Stimulated activated CD8-positive, alpha-beta memory T cell treated with anti-CD3 and anti-CD28 coated beads, Interleukin-4, amount 100 ng/mL, for 4 hours (primary cell): Measurements from ENCODE around the gene CAMKMT.

Source experiments
- DNase-seq, 2 donors: peaks; one replicate each; pipeline ENCODE4 v3.0.0-alpha.2; 2020; ENCODE audit warnings: low read depth in 2 of 2, low spot score in 1 of 2

The CAMKMT gene

DNA sequence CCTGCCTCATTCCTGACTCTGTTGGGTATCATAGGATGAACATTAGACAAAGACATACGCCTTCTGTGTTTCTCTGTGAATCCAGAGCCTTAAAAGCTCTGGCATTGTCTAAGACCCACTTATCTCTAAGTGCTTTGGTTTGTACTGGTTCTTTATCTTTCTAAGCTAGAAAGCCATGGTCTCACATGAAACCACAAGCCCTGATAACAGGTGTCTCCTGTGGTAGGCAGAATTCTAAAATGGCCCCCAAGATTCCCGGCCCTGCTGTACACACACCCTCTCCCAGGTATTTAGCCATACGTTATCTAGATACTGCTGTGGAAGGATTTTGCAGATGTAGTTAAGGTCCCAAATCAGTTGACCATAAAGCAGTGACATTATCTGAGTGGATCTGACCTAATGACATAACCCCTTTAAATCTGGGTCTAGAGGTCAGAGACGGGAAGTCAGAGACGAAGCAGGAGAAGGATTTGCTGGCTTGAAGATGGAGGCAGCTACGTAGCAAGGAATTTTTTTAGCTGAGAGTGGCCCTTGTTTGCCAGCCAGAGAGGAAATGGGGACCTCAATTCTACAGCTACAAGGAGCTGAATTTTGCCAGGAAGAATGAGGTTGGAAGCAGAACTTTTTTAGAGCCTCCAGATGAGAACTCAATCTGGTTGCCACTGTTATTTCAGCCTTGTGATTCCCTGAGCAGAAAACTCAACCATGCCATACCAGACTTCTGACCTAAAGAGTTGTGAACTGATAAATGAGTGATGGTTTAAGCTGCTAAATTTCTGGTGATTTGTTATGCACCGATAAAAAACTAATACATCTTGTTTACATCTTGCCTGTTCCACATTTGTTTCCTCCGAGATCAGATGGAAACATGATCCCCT lies 186.7 kb downstream of the CAMKMT start:
- DNase-seq, result no peak

DNA sequence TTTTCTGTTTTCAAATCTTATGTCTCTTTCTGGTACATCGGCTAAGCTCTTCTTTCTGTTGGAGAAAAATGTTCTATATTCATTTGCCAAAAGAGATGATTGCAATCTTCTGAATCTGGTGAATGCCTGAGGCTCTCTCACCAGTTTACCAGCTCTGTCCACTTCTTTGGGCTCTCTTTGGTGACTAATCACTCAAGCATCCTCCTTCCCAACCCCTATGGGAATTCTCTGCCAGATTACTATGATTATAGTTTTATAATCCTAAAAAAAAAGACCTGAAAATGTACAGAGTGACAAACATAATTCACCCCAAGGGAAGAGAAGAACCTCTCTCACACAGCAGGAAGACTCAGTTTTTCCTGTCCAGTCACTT lies 187.3 kb downstream of the CAMKMT start:
- no peak for DNase-seq

DNA sequence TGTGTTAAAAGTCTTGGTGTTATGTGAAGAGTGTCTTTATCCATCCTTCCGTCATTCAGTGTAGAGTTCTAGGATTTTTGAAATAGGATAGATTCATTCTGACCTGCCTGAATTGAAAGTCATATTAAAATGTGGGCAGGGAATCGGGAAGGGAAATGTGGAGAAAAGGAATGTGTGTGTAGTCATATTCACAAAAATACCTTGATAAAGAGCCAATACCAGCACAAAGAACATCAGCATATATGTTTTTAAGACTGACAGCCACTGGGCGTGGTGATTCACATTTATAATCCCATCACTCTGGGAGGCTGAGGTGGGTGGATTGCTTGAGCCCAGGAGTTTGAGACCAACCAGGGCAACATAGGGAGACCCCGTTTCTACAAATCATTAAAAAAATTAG lies 188.1 kb downstream of the CAMKMT start:
- DNase-seq, result no peak

DNA sequence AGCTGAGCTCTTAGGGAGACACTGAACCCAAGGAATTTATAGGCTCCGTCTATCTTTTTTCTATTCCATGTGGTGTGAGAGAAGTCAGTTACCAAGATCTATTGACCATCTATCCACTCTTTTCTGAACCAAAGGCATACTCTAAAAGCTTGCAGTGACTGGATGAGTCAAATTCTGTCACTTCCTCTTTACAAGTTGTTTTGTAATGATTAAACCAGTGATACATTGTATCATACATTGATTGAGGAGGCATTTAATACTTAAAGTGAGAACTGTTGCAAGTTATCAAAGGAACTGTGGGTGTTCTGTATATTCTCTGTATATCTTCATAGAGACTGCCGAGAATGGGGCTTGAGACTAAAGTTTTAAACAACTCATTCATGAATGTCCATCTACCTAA lies 188.8 kb downstream of the CAMKMT start:
- DNase-seq, result no peak

DNA sequence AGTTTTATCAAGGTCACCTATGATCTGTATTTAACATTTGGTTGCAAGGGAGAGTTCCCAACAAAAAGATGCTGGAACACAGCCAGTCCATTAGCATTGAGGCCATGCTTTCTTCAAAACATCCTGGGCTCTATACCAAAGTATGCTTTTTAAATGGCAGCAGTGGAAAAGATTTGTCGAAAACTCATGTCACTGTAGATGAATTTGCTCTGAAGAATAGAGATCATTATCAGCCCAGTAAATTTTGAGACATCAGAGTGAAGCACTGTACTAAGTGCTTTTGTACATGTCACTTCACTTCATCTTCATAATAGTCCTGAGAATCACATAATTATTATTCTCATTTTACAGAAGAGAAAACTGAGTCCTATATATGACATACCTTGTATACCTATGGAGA lies 189.8 kb downstream of the CAMKMT start:
- no peak for DNase-seq

DNA sequence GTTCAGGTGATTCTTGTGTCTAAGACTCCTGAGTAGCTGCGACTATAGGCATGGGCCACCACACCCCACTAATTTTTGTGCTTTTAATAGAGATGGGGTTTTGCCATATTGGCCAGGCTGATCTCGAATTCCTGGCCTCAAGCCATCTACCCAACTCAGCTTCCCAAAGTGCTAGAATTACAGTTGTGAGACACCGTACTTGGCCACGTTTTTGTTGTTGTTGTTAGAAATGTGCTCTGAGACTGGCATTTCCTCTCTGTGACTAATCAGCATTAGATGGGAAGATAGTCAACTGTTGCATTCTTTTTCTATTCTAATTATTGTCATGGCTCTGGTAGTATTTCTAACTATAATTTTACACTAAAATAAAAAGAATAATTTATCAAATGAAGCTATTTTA lies 191.7 kb downstream of the CAMKMT start:
- no peak for DNase-seq

DNA sequence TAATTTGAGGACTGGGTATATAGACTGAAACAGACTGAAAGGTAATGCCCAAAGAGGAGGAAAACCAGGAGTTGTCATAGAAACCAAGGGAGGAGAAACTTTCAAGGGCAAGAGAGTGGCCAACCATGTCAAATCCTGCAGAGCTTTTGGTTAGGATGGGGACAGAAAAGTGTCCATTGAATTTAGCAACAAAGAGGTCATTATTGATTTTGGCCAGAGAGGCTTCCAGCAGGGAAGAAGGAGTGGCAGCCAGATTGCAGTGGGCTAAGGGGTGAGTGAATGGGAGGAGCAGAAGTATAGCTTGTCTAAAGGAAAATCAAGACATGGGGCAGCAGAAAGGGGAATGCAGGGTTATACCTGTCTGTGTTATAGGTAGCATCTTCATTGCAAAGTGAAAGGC lies 194.0 kb downstream of the CAMKMT start:
- no peak for DNase-seq

DNA sequence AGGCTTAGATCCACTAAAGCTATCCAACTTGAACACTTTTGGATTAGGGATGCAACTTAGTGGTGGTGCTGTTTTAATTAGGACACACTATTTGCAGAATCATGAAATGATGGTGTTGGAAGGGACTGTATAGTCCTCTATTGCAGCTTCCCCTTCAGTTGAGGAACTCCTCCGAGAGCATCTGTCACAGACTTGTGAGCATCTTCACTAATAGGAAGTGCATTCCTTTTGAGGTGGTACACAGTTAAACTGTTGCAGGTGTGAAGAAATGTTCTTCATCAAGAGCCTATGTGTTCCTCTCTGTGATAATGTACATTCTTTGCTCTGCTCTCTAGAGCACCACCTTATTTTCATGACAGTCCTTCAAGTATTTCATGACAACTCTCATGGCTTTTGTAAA lies 197.4 kb downstream of the CAMKMT start:
- DNase-seq, result no peak

DNA sequence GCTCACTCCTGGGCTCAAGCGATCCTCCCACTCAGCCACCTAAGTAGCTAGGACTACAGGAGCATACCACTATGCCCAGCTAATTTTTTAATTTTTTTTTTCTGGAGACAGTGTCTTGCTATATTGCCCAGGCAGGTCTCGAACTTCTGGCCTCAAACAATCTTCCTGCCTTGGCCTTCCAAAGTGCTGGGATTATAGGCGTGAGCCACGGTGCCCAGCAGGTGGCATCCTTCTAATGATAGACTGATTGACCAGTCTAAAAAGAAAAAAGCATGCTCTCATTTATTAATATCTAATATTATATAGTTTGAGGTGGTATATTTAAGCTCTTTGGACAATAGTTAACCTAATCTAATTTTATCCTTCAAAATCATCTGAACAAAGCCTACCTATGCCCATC lies 198.6 kb downstream of the CAMKMT start:
- DNase-seq, result no peak

DNA sequence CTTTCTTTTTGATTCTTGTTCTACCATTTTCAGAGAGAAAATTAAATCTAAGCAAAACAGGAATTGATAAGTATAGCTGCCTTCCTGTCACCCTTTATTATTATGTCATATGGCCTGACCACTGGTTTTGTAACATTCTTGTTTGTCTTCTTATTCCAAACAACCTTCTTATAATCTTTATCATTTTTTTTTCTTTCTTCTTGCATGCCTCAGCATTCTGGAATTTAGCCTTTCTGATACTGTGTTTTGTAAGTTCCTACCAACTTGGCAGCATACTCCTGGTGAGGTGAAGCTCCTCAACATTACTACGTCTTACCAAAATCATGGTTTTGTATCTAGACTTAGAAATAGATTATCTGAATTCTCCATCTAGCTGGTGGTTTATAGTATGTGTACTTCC lies 199.2 kb downstream of the CAMKMT start:
- no peak for DNase-seq

DNA sequence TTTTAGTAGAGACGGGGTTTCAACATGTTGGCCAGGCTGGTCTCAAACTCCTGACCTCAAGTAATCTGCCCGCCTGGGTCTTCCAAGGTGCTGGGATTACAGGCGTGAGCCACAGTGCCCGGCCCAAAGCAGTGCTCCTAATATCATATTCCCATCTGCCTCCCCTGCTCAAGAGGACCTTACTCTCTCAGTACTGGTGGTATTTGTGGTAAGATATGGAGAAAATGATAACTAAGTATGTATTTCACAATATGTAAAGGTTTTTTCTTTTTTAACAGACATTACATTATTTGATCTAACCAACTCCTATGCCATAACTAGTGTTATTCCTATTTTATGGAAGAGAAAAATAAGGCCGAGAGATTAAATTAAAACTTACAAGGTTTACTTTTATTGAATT lies 201.0 kb downstream of the CAMKMT start:
- no peak for DNase-seq

DNA sequence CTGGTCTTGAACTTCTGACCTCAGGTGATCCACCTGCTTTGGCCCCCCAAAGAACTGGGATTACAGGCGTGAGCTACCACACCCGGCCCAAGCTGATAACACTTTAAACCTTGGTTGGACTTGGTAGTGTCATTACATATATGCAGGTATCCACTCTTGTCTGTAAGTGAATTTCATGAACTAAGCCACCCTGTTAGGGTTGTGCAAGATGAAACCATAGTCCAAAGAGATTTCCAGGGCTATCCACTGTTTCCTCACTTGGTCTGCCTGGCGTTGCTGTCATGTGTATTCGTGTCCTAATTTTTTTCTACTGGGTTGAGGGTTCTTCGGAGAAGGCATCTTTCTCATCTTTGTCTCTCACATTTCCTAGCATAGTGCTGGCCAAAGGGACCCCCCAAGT lies 203.0 kb downstream of the CAMKMT start:
- no peak for DNase-seq

DNA sequence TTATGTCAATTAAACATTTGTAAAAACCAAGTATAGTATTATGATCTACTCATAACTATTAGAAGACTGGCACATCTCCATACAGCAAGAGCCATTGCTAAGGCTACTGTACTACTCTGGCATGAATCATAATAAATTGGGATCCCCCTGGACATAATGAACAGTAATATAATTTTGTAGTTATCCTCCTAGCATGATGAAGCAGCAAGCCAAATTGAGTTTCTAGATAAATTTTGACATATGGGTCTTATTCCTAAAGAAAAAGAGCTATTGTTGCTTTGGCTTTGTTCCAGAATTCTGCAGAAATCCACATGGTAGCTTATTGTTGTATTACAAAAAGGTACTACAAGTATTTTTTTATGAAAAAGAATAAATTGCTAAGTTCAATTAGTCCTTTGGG lies 204.3 kb downstream of the CAMKMT start:
- no peak for DNase-seq

DNA sequence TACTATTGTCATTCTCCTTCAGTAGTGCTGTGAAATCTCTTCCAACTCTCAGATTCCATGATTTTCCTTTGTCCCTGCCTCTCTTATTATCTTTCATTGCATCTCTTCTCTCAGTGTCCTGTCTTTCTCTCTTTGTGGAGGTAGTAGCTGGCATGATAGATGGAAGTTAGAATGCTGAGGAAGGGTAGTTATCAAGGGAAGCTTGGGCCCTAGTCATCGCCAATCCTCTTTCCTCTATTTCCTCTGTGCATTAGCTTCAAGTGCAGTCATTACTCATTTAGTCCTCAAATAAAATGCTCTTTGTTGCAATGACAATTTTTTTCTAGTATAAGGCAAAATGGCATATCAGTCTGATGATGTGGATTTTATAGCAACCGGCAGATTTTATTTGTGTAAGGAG lies 207.7 kb downstream of the CAMKMT start:
- no peak for DNase-seq

DNA sequence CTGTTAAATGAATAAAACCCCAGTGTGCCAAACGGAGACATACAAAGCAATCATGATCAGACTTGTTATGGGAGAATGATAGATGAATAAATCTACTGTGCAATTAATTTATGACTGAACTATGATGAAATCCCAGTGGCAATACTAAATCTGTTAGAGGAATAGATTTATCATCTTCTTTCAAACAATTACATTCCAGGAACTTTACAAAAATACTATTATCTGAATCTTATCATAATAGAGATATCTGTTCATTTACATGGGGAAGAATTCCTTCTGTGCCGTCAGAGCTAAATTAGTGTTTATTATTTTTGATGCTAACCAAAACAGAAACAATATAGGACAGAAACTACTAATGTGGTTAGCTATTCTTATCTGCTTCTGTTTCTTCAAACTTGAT lies 208.5 kb downstream of the CAMKMT start:
- no peak for DNase-seq

DNA sequence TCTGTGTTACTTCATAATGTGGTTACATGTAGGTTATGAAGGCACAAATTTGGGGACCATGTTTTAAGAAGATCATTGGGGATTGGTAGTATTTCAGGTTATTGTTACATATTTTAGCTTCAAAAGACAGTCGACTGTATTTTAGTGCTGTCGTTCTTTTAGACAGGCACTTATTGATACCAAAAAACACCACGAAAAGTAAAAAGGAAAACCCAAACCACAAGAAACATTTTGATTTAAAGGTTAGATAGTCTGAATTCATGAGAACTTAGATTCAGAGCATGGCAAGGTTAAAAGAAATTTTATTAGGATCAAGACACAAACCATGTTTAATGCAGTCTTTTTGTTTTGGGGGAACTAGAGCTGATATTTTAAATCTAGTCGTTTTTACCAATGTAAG lies 209.0 kb downstream of the CAMKMT start:
- DNase-seq, result no peak

DNA sequence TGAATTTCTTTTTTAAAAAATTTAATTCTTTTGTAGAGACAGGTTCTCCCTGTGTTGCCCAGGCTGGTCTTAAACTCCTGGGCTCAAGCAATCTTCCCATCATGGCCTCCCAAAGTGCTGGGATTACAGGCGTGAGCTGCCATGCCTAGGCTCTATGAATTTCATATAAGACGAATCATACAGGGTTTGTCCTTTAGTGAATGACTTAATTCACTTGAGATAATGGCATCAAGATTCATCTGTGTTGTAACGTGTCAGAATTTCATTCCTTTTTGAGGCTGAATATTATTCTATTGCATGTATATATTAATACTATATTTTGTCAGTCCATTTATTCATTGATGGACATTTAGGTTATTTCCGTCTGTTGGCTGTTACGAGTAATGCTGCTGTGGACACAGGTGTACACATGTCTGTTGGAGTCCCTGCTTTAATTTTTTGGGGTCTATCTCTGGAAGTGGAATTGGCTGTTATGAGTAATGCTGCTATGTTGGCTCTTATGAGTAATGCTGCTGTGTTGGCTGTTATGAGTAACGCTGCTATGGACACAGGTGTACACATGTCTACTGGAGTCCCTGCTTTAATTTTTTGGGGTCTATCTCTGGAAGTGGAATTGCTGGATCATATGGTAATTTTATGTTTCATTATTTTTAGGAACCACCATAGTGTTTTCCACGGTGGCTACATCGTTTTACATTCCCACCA lies 210.6 kb downstream of the CAMKMT start:
- DNase-seq, result no peak

DNA sequence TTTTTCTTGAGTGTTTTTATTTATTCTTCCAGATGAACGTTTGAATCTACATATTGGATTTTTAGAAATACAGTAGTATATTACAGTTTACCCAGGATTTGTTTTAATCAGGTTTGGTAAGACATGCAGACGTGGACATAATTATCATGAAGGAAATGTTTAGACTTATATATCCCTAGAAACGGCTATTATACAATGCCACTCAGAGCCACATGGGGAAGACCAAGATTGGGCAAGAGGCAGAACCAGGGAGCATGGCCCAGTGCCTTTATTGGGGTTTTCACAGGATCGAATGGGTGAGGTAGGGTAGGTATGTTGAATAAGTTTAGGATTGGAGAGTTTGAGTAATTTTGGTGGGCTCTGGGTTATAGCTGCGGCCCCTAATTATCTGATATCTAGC lies 212.2 kb downstream of the CAMKMT start:
- no peak for DNase-seq

DNA sequence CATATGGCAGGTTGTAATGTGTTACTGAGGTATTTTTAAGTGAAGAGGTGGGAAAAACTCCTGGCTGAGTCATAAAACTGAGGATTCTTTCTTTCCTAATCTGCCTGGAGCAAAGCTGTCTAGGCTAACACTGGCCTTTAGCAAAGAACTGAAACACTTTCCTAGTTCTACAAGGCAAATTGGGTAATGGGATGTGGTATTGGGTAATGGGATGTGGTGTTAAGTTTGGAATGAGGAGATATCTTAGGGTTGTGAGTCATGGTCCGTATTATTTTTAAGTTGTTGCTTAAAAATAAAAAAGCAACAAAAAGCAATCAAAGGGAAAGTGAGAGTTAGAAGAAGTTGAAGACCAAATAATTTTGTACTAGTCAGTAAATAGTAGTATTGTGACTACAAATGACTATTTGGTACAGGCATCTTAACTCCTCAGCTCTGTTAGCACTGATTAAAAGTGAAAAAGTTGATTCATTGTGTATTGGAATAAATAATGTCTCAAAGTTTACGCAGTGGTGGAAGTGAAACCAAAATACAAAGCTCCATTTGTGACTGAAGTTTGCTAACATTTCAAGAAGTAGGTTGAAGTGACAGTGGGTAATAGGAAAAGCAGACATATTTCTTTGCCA lies 216.8 kb downstream of the CAMKMT start:
- DNase-seq, result no peak

DNA sequence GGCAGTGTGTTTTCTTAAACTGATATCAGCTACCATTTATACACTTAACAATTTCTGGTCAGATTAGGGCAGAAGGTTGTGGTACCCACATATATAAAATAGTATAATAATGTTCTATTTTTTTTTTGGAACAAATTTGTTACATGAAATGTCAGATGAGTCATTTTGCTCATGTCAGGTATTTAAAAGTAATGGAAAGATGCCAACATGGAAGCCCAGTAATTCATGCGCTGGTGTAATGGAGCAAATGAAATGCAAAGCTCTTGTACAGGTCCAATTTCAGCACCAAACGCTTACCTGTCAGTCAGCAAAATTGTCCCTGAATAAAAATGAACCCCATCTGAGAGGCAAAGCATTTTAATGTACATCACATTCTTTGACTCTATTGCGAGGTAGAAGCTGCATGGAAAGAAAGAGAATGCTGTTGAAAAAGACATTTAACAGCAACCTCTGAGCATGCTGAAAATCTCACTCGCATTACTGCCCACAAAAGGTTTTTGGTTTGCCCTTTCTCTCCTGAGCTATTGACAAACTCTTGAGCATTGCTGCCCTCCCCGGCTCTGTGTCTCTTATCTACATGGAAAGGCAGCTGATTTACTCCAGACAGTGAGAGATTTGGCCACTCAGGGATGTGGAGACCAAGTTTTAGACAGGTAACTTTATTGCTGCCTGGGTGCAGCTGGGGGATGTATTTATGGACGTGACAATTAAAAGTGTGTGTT lies 217.5 kb downstream of the CAMKMT start:
- no peak for DNase-seq

DNA sequence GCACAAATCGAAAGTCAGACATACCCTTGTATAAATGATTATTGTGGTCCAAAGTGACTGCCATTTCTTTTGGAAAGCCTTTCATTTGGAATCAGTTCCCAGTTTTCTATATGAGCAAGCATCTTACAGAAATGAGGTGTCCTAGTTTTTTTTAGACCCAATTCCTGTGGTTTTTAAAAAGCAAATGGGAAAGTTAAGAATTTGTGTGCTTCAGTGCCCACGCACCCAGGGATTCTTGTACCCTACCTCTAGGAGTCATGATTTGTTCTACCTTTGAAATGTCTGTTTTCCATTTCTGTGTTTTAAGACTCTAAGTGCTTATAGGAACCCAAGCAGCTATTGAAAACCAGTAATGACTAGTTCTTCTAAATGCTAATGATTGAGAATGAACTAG lies 218.1 kb downstream of the CAMKMT start:
- DNase-seq, result no peak
